Activated CD4-positive, alpha-beta T cell treated with anti-CD3 and anti-CD28 coated beads for 1 hour (primary cell): ENCODE results near the gene ARHGAP12.
"Not testable (repeated sequence)": the region's sequence is repeated elsewhere in the genome, so short reads cannot be mapped to it uniquely, and the experiment has no call there.

ENCODE experiments used
- DNase-seq: peaks from one replicate; pipeline ENCODE4 v3.0.0-alpha.2; 2020

The ARHGAP12 gene

GRCh38 chr10:31819391-31819820, 109.2 kb downstream of the ARHGAP12 start:
- DNase-seq, result no peak

DNA sequence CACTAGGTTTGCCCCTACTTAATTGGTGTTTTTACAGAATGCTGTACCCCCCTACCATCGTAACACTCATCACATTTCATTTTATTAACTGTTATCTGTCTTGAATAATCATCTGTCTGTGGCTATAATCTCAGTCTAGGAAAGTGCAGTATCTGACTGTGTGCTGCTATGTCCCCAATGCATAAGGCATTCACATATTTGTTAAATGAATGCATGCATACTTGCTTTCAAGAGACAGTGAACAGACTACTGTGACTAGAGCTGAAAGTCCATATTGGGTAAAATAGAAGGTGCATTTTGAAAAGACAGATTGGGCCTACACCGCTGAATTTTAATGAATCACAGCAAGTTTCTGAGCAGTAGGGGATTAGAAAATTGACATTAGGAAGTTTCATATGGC, 112.3 kb downstream of the ARHGAP12 start:
- DNase-seq, result no peak

GRCh38 chr10:31808258-31809218, 120.1 kb downstream of the ARHGAP12 start:
- DNase-seq, result no peak

DNA sequence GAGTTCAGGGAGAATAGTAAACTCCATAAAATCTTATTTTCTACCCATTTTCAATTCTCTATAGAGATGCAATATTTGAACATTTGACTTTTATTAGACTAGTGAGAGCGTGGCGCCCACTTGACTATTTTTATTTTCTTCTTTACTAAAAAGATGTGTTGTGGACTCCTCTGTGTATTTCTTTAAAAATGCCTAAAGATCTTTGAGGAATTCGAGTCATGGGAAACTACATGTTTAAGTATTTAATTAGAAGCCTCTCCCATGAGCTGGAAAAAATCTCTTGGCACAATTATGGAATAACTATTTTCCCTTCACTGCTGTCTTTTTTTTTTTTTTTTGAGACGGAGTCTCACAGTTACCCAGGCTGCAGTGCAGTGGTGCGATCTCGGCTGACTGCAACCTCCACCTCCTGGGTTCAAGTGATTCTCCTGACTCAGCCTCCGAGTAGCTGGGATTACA, 124.2 kb downstream of the ARHGAP12 start:
- no peak for DNase-seq

- no peak for DNase-seq
Observed at GRCh38 chr10:31803606-31804351, 124.9 kb downstream of the ARHGAP12 start.

GRCh38 chr10:31799181-31799580, 129.4 kb downstream of the ARHGAP12 start:
- no peak for DNase-seq

DNA sequence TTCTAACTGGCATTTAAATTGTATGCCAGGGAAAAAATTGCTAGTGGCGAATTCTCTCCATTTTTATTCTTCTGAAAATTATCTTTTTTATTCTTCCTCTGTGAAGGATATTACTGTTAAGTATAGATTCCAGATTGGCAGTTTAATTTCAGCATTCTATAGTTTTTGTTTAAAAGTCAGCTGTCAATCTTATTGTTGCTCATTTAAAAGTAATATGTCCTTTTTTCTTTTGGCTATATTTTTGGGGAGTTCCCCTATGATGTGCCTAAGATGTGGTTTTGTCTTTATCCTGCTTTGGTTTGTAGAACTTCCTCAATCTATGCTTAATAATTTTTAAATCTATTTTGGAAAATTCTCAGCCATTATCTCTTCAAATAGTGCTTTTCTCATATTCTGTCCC, 135.9 kb downstream of the ARHGAP12 start:
- DNase-seq, result no peak

GRCh38 chr10:31789555-31789954, 139.1 kb downstream of the ARHGAP12 start:
- DNase-seq, result no peak

DNA sequence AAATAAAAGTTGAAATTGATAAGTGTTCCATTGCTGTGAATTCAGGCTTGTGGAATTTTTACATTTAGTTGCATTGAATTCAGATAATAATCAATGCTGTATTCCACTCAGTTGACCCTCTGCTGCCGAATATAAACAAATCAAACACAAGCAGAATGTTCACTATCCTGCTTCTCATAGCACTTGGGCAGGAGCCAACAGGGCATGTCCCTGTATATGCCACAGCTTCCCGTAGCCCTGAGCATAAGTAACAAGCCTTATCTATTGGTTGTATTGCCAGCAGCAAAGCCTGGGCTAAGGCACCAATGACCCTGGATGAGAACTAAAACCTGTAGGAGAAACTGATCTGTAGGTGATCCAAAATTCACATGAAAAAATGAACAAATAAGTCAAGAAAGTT, 145.9 kb downstream of the ARHGAP12 start:
- DNase-seq, result no peak

GRCh38 chr10:31780717-31781116, 147.9 kb downstream of the ARHGAP12 start:
- DNase-seq, result no peak

DNA sequence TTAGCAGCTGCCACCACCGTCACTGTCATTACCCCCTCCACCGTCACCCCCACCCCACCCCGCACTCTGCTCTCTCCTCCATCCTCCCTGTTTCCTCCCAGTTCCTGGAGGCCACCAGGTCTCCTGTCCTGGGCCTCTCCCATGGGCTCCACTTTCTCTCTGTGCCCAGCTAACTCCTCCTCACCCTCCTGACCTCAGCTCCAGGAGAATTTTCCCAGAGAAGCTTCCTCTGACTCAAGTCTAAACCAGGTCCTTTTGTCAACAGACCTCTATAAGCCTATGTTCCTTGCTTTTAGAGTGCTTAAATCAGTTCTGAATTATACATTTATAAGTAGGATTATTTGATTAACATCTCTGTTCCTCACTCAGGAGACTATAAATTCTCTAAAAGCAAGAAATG, 150.0 kb downstream of the ARHGAP12 start:
- DNase-seq, result no peak

- no peak for DNase-seq
Observed at GRCh38 chr10:31776159-31776558, 152.5 kb downstream of the ARHGAP12 start.

GRCh38 chr10:31774928-31775650, 153.5 kb downstream of the ARHGAP12 start:
- DNase-seq, result no peak

DNA sequence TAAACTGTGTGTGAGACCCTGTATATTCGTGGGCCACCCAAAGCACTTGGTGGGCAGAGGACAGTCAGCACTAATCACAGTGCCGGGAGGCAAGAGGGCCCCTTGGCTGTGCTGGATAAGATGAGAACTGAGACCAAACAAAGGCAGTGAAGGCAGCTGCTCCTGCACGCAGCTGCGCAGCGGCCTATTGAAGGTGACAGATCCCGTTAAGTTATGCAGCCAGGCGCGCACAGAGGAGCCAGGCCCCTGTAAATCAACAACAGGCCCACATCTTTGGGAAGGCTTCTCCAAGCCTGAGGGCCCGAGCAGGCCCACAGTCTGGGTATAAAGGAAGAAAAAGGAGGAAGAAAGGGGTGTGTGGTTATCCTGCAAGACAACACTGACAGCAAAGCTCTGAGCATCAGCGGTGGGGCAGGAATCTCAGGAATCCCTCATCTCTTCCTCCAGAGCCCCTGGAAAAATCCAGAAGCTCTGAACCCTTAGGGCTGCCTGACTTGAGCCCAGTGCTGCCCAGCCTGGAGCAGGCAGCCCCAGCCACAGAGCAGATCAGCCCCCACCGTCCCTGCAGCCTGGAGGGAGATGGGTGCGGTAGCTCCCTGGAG, 154.2 kb downstream of the ARHGAP12 start:
- DNase-seq, result no peak

DNA sequence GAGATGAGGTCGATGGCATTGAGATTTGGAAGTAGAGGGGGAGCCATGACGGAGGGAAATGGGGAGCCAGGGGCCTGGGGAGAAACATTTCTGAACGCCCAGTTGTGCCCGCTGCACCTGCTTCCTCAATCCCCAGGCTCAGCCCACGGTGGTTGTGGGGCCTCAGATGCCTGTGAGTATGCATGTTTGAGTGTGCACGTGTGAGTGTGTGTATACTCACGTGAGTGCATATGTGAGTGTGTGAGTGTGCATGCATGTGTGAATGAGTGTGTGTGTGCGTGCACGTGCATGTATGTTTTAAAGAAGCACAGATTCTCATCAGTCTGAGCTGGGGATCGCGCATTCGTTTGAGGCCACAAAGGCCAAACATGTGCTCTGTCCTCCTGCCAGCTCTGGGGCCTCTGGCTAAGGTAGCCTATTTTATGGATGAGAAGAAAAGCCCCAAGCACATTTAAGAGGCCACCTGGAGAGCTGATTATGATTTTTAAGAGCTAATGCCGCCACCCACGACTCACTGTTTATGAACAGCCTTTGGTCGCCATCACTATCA, 154.8 kb downstream of the ARHGAP12 start:
- DNase-seq, result no peak

- DNase-seq, result no peak
Observed at GRCh38 chr10:31771331-31771831, 157.2 kb downstream of the ARHGAP12 start.

GRCh38 chr10:31770307-31770902, 158.2 kb downstream of the ARHGAP12 start:
- DNase-seq, result peak; percentile 47

GRCh38 chr10:31769564-31769963, 159.1 kb downstream of the ARHGAP12 start:
- no peak for DNase-seq

DNA sequence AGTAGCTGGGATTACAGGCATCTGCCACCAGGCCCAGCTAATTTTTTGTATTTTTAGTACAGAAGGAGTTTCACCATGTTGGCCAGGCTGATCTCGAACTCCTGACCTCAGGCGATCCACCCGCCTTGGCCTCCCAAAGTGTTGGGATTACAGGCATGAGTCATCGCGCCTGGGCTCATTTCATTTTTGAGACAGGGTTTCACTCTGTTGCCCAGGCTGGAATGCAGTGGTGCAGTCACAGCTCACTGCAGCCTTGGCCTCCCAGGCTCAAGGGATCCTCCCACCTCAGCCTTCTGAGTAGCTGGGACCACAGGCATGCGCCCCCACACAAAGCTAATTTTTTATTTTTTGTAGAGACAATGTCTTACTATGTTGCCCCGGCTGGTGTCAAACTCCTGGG, 159.7 kb downstream of the ARHGAP12 start:
- not testable (repeated sequence) for DNase-seq

- no peak for DNase-seq
Observed at GRCh38 chr10:31768467-31768866, 160.2 kb downstream of the ARHGAP12 start.

- no peak for DNase-seq
Observed at GRCh38 chr10:31765541-31765940, 163.1 kb downstream of the ARHGAP12 start.

DNA sequence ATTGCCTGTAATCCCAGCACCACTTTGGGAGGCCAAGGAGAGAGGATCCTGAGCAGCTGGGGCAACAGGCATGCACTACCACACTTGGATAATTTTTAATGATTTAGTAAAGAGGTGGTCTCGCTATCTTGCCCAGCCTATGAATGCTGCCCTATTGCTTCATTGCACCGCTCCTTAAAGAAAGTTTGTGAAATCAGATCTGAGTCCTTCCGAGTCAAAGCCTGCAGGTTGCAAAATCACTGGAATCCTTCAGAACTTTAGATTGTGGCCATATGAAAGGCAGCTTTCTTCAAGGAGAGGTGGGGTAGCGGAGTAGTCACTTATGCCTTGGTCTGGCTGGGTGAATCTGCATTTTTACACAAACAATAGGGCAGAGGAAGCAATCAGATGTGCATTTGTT, 166.3 kb downstream of the ARHGAP12 start:
- no peak for DNase-seq
